Posterior cingulate gyrus (tissue), 11 donors: ENCODE data around the gene SCAP.
"Not testable (repeated sequence)": the region's sequence is repeated elsewhere in the genome, so short reads cannot be mapped to it uniquely, and the experiment has no call there.

ENCODE experiments used
- DNase-seq, 10 donors: peaks; one replicate each; pipeline versions ENCODE4 v3.0.0 to v3.0.0-alpha.2; 2020 to 2021; ENCODE audit warnings: mixed read lengths in 3 of 10
- intact Hi-C: fragments of 100-400 bp; cut with DNase I; formaldehyde crosslinking; loops from one replicate; pipeline ENCODE4 v1.15.1; 2023

The SCAP gene

DNA sequence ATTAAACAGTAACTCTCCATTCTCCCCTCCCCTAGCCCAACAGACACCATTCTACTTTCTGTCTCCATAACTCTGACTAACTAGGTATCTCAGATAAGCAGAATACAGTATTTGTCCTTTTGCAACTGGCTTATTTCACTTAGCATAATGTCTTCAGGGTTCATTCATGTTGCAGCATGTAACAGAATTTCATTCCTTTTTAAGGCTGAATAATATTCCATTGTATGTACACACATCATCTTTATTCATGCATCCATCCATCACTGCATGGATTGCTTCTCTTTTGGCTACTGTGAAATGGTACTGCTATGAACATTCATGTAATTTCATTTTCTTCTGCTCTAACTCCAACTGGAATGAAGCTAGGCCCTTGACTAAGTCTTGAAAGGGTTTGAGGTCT is 96.9 kb downstream of the SCAP start:
- DNase-seq, result no peak
- intact Hi-C loops, result no loop called here

DNA sequence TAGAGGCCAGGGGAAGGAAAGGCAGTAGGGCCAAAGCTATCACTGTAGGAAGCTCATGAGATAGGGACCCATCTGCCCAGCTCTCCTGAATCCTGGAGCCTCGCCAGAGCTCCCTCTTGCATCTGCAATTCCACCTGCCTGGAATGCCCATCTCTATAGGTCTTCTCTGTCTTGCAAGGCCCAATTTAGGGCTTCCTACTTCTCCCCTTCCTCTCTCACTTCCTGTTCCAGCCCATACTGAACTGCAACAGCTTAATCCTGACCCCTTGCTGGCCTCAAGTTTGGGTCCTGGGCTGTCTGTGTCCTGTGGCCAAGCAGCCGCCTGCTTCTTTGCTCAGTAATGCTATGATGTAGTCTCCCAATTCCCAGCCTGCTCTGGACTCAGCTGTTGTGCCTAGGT is 98.6 kb downstream of the SCAP start:
- intact Hi-C loops, result no loop called here
- peak in 1 of 10 donors; percentile 57 for DNase-seq

DNA sequence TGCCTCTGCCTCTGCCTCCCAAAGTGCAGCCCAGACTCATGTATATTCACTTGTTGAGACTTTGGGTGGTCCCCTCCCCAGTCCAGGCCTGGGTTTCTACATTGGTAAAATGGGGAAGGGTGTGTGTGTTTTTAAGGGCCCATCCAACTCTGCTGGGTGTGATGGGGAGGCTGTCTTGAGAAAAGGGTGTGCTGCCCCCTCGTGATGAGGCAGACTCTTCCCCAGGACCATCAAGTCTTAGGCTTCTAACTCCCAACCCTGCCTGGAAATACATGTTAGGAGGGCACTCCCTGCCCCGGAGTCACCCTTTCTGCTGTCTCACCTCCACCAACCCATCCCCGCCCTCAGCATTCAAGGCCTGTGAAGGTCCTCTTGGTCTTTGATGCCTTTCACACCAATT is 99.3 kb downstream of the SCAP start:
- intact Hi-C loops, result no loop called here
- DNase-seq, result peak in 1 of 10 donors; percentile 57

DNA sequence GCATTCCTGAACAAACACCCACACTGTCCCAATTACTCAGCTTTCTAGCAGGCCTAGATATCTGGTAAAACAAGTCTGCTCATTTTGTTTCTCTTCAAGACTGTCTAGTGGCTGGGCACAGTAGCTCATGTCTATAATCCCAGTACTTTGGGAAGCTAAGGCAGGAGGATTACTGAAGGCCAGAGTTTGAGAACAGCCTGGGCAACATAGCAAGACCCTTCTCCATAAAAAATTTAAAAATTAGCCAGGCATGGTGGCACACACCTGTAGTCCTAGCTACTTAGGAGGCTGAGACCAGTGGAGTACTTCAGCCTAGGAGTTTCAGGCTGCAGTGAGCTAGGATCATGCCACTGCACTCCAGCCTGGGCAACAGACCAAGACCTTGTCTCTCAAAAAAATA is 101.2 kb downstream of the SCAP start:
- intact Hi-C loops, result no loop called here
- DNase-seq, result no peak

DNA sequence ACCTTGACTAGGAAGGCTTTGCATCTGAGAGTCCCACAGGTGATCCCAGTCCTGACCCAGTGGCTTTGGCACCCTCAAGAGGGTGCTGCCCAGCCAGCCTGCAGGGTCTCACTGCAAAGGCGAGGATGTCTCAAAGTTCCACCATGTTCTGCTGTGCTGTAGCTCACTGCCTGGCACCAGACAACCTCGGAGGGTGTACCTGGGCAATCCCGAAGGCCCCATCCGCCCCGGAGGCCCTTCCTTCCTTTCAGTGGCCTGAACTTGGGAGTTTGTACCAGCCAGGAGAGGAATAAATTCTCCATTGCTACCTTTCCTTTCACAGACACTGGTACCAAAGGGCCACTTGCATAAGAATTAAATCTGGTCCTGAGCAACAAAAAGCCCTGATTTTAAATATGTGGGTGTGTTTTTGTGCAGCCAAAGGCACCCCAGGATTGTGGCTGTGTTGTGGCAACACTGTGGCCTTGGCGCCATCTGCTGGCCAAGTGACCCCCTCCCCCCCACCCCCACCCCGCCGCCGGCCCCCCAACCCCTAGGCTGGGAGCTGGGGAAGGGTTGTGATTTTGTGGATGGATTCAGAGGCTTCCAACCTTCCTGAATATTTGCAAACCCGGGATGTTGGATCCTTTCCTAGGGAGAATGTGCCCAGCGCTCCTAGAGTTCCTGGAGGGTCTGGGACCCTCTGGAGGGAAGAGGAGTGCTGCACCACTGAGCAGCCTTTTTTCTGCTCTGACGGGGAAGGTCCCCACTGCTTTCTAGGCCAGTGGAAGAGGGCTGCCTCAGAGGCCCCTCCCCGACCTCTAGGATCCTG is 104.6 kb downstream of the SCAP start:
- peak in 2 of 10 donors; percentile 24 to 86 for DNase-seq
- intact Hi-C loops, result no loop called here

DNA sequence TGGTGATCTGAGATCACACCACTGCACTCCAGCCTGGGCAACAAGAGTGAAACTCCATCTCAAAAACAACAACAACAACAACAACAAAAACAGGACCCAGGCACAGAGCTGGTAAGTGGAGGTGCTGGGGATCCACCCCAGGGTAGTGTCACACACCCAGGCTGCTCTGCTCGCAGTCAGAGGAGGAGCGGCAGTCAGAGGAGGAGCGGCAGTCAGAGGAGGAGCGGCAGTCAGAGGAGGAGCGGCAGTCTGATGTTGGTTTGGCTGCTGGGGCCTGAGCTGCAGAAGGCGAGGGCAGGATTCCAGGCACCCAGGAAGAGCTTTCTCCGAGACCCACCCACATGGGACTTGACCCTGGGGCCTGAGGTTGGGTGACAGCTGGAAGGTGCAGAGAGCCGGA is 105.7 kb downstream of the SCAP start:
- intact Hi-C loops, result not testable (repeated sequence)

DNA sequence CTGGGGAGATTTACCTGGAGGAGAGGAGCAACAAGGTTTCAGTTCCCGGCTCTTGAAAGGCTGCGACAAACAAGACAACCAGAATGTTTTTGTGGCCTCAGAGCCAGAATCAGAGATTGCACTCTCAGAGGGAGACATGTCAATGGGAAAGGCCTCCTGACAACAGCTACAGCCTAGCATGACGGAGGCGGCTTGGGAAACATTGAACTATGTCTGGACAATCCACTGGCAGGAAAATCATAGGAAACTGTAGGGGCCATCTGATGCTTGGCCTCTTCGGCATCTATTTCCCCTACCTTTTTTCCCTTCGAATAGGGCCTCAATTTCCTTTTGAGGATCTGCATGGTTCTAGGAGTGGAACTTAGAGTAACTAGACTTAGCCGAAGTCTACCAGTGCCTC is 108.1 kb downstream of the SCAP start:
- peak in 1 of 10 donors; percentile 18 for DNase-seq
- intact Hi-C loops, result no loop called here

More for the DNA sequence above, 105.7 kb downstream of the SCAP start:
- DNase-seq, result not testable (repeated sequence)

DNA sequence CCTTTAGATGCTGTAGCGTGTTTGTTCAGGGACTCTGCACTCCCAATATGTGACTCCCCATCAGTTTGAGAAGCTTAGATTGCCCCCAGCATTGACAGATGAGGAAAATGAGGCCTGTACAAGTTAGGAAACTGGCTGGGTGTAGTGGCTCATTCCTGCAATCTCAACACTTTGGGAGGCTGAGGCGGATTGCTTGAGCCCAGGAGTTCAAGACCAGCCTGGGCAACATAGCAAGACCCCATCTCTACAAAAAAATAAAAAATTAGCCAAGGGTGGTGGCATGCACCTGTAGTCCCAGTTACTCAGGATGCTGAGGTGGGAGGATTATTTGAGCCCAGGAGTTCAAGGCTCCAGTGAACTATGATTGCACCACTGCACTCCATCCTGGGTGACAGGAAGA is 108.9 kb downstream of the SCAP start:
- intact Hi-C loops, result no loop called here
- peak in 1 of 10 donors; percentile 12 for DNase-seq

DNA sequence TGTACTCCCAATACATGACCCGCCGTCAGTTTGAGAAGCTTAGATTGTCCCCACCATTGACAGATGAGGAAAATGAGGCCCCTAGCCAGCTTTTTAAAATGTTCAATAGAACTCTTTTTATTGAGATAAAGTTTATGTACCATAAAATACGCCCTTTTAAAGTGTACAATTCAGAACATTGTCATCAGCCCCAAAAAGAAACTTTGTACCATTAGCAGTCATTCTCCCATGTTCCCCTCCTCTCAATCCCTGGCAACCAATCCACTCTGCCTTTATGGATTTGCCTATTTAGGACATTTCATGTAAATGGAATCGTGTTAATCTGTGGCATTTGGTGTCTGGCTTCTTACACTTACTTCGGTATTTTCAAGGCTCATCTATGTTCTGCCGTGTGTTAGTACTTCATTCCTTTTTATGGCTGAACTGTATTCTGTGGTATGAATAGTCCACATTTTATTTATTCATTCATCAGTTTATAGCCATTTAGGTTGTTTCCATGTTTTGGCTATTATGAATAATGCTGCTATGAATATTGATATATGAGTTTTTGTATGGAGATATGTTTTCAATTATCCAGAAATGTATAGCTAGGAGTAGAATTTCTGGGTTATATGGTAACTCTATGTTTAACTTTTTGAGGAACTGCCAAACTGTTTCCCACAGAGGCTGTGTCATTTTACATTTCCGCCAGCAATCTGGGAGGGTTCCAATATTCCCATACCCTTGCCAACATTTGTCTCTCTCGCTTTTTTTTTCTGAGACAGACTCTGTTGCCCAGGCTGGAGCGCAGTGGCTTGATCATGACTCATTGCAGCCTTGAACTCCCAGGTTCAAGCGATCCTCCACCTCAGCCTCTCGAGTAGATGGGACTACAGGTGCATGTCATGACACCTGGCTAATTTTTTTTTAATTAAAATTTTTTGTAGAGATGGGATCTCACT is 110.3 kb downstream of the SCAP start:
- intact Hi-C loops, result no loop called here
- DNase-seq, result peak in 2 of 10 donors; percentile 43 to 70
